Activated CD4-positive, alpha-beta T cell treated with anti-CD3 and anti-CD28 coated beads, Interleukin-2, amount 50 U/mL, for 48 hours (primary cell): ENCODE measurements around the gene TEX11.

ENCODE experiments used
- DNase-seq, 2 experiments: peaks; one replicate each; pipeline ENCODE4 v3.0.0-alpha.2; 2020

Gene TEX11

GRCh38 chrX:70488856-70489255 lies 419.7 kb downstream of the TEX11 start:
- no peak for DNase-seq

- DNase-seq: no peak
Observed at GRCh38 chrX:70485466-70485865, 423.0 kb downstream of the TEX11 start.

- DNase-seq: no peak
Observed at GRCh38 chrX:70482300-70482699, 426.2 kb downstream of the TEX11 start.

- no peak for DNase-seq
Observed at GRCh38 chrX:70481471-70482270, 426.8 kb downstream of the TEX11 start.

GRCh38 chrX:70480660-70481018 lies 427.9 kb downstream of the TEX11 start:
- DNase-seq: no peak

- no peak for DNase-seq
Observed at GRCh38 chrX:70479922-70480659, 428.4 kb downstream of the TEX11 start.

GRCh38 chrX:70479247-70479921 lies 429.1 kb downstream of the TEX11 start:
- DNase-seq: no peak
